Kidney capillary endothelial cell (primary cell): Measurements from ENCODE around the gene FNDC3B.
"Not testable (repeated sequence)": the region's sequence is repeated elsewhere in the genome, so short reads cannot be mapped to it uniquely, and the experiment has no call there.

Experiments used
- DNase-seq: peaks from one replicate; pipeline ENCODE4 v3.0.0-alpha.2; 2018; ENCODE audit warnings: low spot score

Gene FNDC3B

DNA sequence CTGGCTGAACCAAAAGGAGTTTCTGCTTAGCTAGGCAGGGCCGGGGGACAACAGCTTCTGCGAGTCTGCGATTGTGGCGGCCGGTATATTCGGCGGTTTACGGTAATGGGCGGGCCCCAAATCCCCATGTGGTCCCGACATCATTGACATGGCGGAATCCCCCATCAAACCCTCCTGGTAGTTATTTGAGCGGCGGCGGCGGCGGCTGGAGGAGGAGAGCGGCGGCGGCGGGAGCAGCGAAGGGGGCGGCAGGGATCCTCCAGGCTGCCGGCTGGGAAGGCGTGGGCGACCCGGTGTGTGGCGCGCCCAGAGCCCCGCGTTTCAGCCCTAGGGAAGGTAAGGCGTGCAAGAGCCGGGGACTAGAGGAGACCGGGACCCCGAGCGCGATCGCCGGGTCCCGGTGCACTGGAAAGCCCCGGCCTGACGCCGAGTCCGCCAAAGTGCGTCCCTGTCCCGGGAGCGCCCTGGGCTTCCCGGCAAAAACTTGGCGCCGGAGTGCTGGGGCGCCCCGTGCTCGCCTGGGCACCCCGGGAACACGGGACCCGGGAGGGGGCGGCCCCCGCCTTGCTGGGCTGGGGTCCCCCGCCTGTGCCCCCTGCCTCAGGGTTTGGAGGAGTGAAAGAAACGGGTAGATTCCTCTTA is at the start of gene FNDC3B:
TSS of gene FNDC3B (plus strand) at position 143 of the 642 bp plus-strand sequence. CDS start 72,902 bp downstream, outside the sequence.
- DNase-seq = peak; percentile 84

DNA sequence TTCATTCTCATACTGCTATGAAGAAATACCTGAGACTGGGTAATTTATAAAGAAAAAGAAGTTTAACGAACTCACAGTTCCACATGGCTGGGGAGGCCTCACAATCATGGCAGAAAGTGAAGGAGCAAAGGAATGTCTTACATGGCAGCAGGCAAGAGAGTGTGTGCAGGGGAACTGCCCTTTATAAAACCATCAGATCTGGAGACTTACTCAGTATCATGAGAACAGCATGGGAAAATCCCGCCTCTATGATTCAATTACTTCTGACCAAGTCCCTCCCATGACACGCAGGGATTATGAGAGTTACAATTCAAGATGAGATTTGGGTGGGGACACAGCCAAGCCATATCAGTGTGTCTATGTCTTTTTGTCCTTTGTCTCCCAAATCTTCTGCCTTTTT is 49.1 kb upstream of the FNDC3B start:
- not testable (repeated sequence) for DNase-seq

- no peak for DNase-seq
These were observed 48.2 kb upstream of the FNDC3B start for GRCh38 chr3:171991166-171991565.

GRCh38 chr3:171994646-171995428 is 44.5 kb upstream of the FNDC3B start:
- DNase-seq = no peak

DNA sequence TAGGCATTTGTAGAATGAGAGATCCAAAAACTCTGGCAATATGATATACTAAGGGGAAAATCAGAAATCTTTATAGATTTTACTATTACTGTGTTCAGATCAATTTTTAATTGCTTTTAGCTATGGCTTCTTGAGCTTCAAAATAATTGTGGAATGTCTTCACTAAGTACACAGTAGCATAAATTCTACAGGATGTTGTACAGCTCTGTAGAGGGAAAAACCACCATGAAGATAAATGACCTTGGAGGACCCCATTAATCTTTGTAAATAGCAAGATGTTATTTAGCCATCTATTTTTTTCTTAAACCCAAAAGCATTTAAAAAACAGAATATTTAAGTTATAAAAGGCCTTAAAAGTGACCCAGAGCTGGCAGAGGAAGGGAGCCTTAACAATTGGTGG is 43.9 kb upstream of the FNDC3B start:
- DNase-seq = no peak

- no peak for DNase-seq
These were observed 43.1 kb upstream of the FNDC3B start for GRCh38 chr3:171996178-171996817.

DNA sequence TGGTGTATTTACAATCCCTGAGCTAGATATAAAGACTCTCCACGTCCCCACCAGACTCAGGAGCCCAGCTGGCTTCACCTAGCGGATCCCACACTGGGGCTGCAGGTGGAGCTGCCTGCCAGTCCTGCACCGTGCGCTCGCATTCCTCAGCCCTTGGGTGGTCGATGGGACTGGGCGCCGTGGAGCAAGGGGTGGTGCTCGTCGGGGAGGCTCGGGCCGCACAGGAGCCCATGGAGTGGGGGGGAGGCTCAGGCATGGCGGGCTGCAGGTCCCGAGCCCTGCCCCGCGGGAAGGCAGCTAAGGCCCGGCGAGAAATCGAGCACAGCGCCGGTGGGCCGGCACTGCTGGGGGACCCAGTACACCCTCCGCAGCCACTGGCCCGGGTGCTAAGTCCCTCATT is 40.6 kb upstream of the FNDC3B start:
- DNase-seq = not testable (repeated sequence)

DNA sequence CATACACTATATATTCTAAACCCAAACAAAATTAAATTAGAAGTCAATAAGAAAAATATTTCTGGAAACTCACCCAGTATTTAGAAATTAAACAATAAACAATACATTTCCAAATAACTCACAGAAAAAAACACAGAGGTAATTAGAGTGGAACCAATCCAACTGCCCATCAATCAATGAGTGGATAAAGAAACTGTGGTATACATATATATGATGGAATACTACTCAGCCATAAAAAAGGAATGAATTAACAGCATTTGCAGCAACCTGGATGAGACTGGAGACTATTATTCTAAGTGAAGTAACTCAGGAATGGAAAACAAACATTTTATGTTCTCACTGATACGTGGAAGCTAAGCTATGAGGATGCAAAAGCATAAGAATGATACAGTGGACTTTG is 37.8 kb upstream of the FNDC3B start:
- DNase-seq = not testable (repeated sequence)

DNA sequence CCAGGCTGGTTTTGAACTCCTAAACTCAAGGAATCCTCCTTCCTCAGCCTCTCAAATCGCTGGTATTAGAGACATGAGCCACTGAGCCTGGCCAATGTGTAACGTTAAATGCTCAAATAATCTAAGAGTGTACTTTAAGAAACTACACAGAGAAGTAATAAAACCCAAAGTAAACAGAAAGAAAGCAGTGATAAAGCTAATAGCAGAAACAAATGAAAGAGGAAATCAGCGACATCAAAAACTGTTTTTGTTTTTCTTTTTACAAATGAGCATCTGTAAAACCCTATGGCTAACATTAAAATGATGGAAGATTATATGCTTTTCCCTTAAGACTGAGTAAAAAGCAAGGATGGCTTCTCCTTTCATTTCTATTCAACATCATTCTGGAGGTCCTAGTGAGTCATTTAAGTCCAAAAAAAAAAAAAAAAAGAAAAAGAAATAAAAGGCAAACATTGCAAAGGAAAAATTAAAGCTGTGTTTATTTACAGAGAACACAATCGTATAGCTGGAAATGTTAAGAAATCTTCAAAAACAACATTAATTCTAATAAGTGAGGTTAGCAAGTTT is 36.8 kb upstream of the FNDC3B start:
- DNase-seq = no peak

GRCh38 chr3:172003146-172003545 is 36.2 kb upstream of the FNDC3B start:
- DNase-seq = no peak

DNA sequence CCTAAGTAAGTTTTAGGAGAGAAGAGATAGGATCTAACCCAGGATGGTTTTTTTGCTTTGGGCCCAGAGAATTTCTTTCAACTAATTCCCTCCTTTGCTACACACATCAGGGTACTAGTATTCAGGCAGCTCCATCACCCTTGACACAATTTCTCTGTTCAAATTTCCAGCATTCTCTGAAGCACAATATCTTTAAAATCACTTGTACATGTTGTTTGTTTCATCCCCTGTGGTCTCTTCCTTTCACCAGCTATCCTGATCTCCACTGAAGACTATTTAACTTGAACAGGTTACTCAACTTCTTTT is 32.4 kb upstream of the FNDC3B start:
- DNase-seq = no peak

GRCh38 chr3:172009803-172010202 is 29.6 kb upstream of the FNDC3B start:
- DNase-seq = no peak

DNA sequence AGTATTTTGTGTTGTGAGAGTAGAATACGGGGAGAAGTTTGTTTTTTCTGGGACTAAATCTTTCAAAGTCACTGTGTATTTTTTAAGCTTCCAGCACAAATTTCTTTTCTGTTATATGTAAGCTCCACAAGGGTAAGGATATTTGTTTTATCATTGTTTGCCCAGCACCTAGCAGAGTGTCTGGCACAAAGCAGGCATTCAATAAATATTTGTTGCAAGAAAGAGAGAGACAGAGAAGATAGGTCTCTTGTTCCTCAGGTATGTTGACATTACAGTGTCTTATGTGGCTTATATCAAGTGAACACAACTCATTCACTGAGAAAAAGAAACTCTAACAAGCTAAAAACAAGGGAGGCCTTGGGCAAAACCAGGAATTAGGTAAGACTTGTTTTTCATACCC is 26.6 kb upstream of the FNDC3B start:
- no peak for DNase-seq

- DNase-seq = no peak
These were observed 25.2 kb upstream of the FNDC3B start for GRCh38 chr3:172014145-172014544.

- no peak for DNase-seq
These were observed 21.0 kb upstream of the FNDC3B start for GRCh38 chr3:172018364-172018763.

GRCh38 chr3:172020763-172021162 is 18.6 kb upstream of the FNDC3B start:
- DNase-seq = no peak

DNA sequence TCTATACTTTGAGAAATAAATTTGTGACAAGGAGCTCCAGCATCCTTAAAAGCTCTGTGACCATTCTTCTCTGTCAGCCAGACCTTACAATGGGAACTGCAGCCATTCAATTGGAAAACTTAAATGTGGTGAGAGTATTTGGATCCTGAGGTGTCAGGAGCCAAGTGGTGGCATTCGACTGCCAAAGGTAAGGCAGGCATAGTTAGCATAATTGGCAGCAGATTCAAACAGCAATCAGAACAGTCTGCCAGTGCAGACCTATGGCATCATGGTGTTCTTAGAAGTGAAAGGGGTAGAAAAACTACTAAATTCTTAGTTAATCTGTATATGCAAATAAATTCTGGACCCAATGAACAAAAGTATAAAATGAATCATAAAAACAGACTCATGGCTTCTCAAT is 18.2 kb upstream of the FNDC3B start:
- no peak for DNase-seq

DNA sequence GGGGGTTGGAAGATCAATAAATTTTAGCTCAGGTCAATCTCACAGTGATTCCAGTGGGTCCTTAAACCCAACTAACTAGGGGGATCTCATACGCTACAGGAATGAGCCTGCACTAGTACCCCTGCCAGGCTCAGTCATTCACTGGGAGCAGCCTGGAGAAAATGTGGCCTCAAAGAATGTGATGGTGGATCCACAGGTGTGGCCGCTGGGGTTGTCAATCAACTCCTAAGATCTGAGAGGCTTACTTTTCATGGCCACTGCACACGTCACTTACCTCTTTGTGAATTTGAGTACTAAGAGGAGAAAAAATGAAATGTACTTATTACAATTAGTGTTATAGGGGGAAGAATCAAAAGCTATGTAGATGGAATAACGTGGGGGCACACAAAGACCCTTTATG is 17.5 kb upstream of the FNDC3B start:
- no peak for DNase-seq

DNA sequence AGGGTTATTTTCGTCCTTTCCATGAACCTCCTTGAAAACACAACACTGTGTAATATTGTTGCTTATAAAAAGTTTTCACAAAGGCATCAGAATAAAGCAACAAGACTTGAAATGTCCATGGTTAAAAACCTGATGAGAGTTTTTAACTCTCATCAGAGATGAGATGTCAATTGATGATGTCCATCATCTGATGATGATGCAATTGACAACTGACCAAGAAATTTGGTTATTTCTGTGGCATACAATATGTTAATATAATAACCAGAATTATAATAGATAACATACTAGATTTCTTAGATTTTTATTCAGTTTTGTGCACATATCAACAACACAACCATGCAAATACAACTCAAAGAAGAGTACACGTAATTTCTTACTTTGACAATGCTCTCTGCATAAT is 15.5 kb upstream of the FNDC3B start:
- no peak for DNase-seq

DNA sequence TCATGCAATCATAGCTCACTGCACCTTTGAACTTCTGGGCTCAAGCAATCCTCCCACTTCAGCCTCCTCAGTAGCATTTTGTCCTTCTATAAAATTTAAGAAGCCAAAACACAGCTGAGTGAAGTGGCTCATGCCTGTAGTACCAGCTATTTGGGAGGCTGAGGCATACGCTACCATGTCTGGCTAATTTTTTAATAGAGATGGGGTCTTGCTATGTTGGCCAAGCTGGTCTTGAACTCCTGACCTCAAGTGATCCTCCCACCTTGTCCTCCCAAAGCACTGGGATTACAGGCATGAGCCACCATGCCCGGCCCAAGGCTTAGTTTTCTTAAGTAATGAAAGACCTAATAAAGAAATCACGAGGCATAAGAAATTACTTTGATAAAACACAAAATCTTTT is 14.7 kb upstream of the FNDC3B start:
- DNase-seq = no peak

DNA sequence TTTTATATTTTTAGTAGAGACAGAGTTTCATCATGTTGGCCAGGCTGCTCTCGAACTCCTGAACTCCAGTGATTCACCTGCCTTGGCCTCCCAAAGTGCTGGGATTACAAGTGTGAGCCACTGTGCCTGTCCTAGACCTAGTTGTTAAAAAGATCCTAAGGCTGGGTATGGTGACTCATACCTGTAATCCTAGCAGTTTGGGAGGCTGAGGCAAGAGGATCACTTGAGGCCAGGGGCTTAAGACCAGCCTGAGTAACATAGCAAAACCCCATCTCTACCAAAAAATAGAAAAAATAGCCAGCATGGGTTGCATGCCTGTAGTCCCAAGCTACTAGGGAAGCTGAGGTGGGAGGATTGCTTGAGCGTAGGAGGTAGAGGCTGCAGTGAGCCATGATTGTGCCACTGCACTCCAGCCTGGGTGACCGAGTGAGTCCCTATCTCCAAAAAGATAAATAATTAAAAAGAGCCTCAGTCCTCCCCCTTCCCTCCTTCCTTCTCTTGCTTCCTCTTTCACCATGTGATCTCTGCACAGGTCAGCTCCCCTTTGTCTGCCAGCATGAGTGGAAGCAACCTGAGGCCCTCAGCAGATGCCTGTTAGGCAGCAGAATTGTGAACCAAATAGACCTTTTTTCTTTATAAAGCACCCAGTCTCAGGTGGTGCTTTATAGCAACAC is 9.8 kb upstream of the FNDC3B start:
- DNase-seq = no peak

GRCh38 chr3:172030181-172030580 is 9.2 kb upstream of the FNDC3B start:
- DNase-seq = no peak

DNA sequence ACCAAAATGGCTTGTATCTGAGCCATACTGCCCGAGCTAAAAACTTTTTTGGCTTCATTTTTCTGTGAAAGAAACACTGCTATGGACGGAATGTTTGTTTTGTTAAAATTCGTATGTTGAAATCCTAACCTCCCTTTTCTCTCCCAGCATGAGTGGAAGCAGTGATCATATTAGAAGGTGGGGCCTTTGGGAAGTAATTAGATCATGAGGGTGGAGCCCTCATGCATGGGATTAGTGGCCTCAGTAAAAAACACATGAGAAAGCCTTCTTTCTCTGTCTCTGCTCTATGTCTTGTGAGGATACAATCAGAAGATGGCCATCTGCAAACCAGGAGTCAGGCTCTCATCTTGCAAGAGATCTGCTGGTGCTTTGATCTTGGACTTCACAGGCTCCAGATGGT is 7.4 kb upstream of the FNDC3B start:
- DNase-seq = no peak
